ENCODE measurements around the gene GPSM1. TPM values are rescaled to one million over a fixed set of nuclear protein-coding genes. Genes with fewer than 3 reads are reported as not detected.

Gene GPSM1
- total and polyA plus RNA-seq, 8 donors = 3.5 to 17.4 (median 12.1) TPM

- H3K27me3 ChIP-seq = no peaks in the 10 kb centered on the region
- H3K27ac ChIP-seq = peak overlapping the region; percentile 55 to 78 (median 69)
- intact Hi-C loops (cut with DNase I; ENCODE audit: low total_unique reads) = no loop called here
- peak; percentile 92 to 96 for DNase-seq
- H3K4me3 ChIP-seq = peak overlapping the region; percentile 47 to 60 (median 50)
- H3K9me3 ChIP-seq = no peaks in the 10 kb centered on the region
- H3K4me1 ChIP-seq = peaks cover 36 to 57% (median 52%) of the 10 kb centered on the region in 4 donors
- WGBS, 5 donors = 9 to 16% (median 12%) methylated on average over 44 to 60 of the region's 60 CpGs
- peaks cover 0 to 32% (median 13%) of the 10 kb centered on the region in 4 donors for H3K36me3 ChIP-seq
- TF ChIP-seq EP300 (IDR thresholded peaks at IDR 0.05) (no peak), POLR2A (IDR thresholded peaks at IDR 0.05) (no peak), CTCF (IDR thresholded peaks at IDR 0.05) (no peak), POLR2AphosphoS5 (IDR thresholded peaks at IDR 0.05) (peak in 2 of 3 donors; percentile 56 to 65)
Measured at GRCh38 chr9:136342181-136343120, 15.1 kb downstream of the GPSM1 start.

GRCh38 chr9:136343121-136343883 is 16.0 kb downstream of the GPSM1 start:
- Histone ChIP-seq H3K4me3 (peak overlapping the region; percentile 47 to 60 (median 50)), H3K9me3 (no peaks in the 10 kb centered on the region), H3K27me3 (no peaks in the 10 kb centered on the region), H3K4me1 (peaks cover 36 to 57% (median 52%) of the 10 kb centered on the region in 4 donors), H3K36me3 (peaks cover 0 to 24% (median 5%) of the 10 kb centered on the region in 4 donors), H3K27ac (peak overlapping the region; percentile 55 to 78 (median 67))
- WGBS, 5 donors = 48 to 66% (median 57%) methylated on average over 4 to 23 of the region's 23 CpGs
- peak in 1 of 2 donors; percentile 59 for DNase-seq
- TF ChIP-seq POLR2A (IDR thresholded peaks at IDR 0.05) (no peak), CTCF (IDR thresholded peaks at IDR 0.05) (no peak), POLR2AphosphoS5 (IDR thresholded peaks at IDR 0.05) (no peak), EP300 (IDR thresholded peaks at IDR 0.05) (no peak)
- intact Hi-C loops (cut with DNase I; ENCODE audit: low total_unique reads) = no loop called here

- TF ChIP-seq CTCF (IDR thresholded peaks at IDR 0.05) (no peak), POLR2A (IDR thresholded peaks at IDR 0.05) (no peak), EP300 (IDR thresholded peaks at IDR 0.05) (no peak), POLR2AphosphoS5 (IDR thresholded peaks at IDR 0.05) (no peak)
- peaks cover 36 to 56% (median 52%) of the 10 kb centered on the region in 4 donors for H3K4me1 ChIP-seq
- no peak overlapping the region for H3K4me3 ChIP-seq
- H3K27me3 ChIP-seq = no peaks in the 10 kb centered on the region
- WGBS, 5 donors = 87 to 92% (median 90%) methylated on average over 18 to 24 of the region's 24 CpGs
- DNase-seq = no peak
- peak overlapping the region in 3 of 5 donors; percentile 55 to 78 (median 61) for H3K27ac ChIP-seq
- peaks cover 0 to 18% (median 3%) of the 10 kb centered on the region in 4 donors for H3K36me3 ChIP-seq
- no peaks in the 10 kb centered on the region for H3K9me3 ChIP-seq
- intact Hi-C loops (cut with DNase I; ENCODE audit: low total_unique reads) = no loop called here
Measured at GRCh38 chr9:136343884-136344269, 16.5 kb downstream of the GPSM1 start.
